ENCODE measurements around the gene RNU4-1. TPM values are rescaled to one million over a fixed set of nuclear protein-coding genes. Genes with fewer than 3 reads are reported as not detected.

Gene RNU4-1
- total and polyA plus RNA-seq, 9 of the 15 experiments (the other 6 are each of a cell fraction or from before 2014, with no cell fraction given), result under 0.01 to 19,719 (median 3,563) TPM; not detected in 4

DNA sequence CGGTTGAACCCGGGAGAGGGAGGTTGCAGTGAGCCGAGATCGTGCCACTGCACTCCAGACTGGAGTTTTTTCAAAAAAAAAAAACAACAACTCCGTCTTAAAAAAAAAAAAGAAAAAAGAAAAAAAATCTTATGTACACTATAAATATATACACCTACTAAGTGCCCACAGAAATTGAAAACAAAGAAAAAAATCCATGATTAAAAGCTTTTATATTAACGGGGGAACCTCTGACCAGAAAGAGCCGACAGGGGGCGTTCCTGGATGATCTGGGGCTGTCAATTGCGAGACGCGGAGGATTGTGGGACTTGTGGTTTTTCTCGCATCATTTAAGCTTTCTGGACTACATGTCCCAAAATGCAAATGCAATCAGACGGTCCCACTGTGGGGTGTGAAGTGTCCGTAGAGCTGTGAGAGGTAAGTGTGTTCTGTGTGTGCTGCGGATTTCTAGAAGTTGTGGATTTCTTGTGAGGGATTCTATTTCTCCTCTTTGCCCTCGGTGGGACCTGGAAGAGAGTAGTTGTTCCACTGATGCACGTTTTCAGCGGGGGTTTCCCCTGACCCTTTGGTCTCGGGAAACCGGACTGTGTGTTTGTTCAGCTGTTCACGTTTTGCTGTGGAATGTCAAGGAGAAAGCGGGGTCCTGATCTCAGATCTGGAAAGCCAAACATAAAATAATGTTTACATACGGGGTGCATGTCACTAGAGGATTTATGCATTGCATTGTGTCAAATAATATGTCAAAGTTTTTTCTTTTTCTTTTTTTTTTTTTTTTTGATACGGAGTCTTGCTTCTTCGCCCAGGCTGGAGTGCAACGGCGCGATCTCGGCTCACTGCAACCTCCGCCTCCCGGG is 9.2 kb upstream of the RNU4-1 start, which contains the start of gene SIRT4 (continued):
- TF ChIP-seq, protein P1, sequence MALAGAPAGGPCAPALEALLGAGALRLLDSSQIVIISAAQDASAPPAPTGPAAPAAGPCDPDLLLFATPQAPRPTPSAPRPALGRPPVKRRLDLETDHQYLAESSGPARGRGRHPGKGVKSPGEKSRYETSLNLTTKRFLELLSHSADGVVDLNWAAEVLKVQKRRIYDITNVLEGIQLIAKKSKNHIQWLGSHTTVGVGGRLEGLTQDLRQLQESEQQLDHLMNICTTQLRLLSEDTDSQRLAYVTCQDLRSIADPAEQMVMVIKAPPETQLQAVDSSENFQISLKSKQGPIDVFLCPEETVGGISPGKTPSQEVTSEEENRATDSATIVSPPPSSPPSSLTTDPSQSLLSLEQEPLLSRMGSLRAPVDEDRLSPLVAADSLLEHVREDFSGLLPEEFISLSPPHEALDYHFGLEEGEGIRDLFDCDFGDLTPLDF (CRISPR knock-in tag; IDR thresholded peaks at IDR 0.05), result no peak
- TF ChIP-seq, protein P2, sequence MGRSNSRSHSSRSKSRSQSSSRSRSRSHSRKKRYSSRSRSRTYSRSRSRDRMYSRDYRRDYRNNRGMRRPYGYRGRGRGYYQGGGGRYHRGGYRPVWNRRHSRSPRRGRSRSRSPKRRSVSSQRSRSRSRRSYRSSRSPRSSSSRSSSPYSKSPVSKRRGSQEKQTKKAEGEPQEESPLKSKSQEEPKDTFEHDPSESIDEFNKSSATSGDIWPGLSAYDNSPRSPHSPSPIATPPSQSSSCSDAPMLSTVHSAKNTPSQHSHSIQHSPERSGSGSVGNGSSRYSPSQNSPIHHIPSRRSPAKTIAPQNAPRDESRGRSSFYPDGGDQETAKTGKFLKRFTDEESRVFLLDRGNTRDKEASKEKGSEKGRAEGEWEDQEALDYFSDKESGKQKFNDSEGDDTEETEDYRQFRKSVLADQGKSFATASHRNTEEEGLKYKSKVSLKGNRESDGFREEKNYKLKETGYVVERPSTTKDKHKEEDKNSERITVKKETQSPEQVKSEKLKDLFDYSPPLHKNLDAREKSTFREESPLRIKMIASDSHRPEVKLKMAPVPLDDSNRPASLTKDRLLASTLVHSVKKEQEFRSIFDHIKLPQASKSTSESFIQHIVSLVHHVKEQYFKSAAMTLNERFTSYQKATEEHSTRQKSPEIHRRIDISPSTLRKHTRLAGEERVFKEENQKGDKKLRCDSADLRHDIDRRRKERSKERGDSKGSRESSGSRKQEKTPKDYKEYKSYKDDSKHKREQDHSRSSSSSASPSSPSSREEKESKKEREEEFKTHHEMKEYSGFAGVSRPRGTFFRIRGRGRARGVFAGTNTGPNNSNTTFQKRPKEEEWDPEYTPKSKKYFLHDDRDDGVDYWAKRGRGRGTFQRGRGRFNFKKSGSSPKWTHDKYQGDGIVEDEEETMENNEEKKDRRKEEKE (IDR thresholded peaks at IDR 0.05; ENCODE audit: borderline replicate concordance in 1 of 2, control insufficient read depth in 1 of 2, low read depth in 2 of 2, low read length in 1 of 2), result peak in 1 of 2 experiments; percentile 96; a peak in 2 of 4 replicates
- peak; percentile 9; the same call in 1 of the 2 replicates for TF ChIP-seq SMARCA5 (IDR thresholded peaks at IDR 0.05)
- TF ChIP-seq MTA1 (IDR thresholded peaks at IDR 0.05; ENCODE audit: borderline replicate concordance), result peak; percentile 74; the same call in 1 of the 2 replicates
- TF ChIP-seq ZBTB9 (CRISPR knock-in tag; IDR thresholded peaks at IDR 0.05), result no peak
- TF ChIP-seq ZNF146 (CRISPR knock-in tag; IDR thresholded peaks at IDR 0.05; ENCODE audit: unreplicated experiment), result no peak
- TF ChIP-seq PHB2 (IDR thresholded peaks at IDR 0.05; ENCODE audit: low read depth), result no peak
- TF ChIP-seq, protein P3, sequence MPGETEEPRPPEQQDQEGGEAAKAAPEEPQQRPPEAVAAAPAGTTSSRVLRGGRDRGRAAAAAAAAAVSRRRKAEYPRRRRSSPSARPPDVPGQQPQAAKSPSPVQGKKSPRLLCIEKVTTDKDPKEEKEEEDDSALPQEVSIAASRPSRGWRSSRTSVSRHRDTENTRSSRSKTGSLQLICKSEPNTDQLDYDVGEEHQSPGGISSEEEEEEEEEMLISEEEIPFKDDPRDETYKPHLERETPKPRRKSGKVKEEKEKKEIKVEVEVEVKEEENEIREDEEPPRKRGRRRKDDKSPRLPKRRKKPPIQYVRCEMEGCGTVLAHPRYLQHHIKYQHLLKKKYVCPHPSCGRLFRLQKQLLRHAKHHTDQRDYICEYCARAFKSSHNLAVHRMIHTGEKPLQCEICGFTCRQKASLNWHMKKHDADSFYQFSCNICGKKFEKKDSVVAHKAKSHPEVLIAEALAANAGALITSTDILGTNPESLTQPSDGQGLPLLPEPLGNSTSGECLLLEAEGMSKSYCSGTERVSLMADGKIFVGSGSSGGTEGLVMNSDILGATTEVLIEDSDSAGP (CRISPR knock-in tag; IDR thresholded peaks at IDR 0.05), result no peak
- TF ChIP-seq, protein P4, sequence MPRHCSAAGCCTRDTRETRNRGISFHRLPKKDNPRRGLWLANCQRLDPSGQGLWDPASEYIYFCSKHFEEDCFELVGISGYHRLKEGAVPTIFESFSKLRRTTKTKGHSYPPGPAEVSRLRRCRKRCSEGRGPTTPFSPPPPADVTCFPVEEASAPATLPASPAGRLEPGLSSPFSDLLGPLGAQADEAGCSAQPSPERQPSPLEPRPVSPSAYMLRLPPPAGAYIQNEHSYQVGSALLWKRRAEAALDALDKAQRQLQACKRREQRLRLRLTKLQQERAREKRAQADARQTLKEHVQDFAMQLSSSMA (CRISPR knock-in tag; IDR thresholded peaks at IDR 0.05), result no peak
- no peak for TF ChIP-seq AFF4 (CRISPR knock-in tag; IDR thresholded peaks at IDR 0.05)
- no peak for TF ChIP-seq POLR2AphosphoS2 (IDR thresholded peaks at IDR 0.05; ENCODE audit: low read length)
- TF ChIP-seq TCFL5 (CRISPR knock-in tag; conservative IDR thresholded peaks at IDR 0.05), result no peak
